Measurements from ENCODE around the gene USP8.

DNA sequence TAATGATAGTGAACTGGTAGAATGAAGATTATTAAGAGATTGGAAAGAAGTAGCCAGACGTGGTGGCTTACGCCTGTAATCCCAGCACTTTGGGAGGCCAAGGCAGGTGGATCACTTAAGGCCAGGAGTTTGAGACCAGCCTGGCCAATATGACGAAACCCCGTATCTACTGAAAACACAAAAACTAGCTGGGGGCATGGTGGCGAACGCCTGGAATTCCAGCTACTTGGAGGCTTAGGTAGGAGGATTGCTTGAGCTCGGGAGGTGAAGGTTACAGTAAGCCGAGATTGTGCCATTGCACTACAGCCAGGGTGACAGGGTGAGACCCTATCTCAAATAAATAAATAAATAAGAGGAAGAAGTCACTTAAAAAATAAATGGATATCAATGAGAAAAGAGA lies 14.0 kb downstream of the USP8 start:
- TF ChIP-seq, protein P1, sequence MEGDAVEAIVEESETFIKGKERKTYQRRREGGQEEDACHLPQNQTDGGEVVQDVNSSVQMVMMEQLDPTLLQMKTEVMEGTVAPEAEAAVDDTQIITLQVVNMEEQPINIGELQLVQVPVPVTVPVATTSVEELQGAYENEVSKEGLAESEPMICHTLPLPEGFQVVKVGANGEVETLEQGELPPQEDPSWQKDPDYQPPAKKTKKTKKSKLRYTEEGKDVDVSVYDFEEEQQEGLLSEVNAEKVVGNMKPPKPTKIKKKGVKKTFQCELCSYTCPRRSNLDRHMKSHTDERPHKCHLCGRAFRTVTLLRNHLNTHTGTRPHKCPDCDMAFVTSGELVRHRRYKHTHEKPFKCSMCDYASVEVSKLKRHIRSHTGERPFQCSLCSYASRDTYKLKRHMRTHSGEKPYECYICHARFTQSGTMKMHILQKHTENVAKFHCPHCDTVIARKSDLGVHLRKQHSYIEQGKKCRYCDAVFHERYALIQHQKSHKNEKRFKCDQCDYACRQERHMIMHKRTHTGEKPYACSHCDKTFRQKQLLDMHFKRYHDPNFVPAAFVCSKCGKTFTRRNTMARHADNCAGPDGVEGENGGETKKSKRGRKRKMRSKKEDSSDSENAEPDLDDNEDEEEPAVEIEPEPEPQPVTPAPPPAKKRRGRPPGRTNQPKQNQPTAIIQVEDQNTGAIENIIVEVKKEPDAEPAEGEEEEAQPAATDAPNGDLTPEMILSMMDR (IDR thresholded peaks at IDR 0.05), result no peak
- no peak for TF ChIP-seq EZH2 (IDR thresholded peaks at IDR 0.05; ENCODE audit: borderline replicate concordance, insufficient read depth, low read depth, low read length, poor library complexity, severe bottlenecking)

Measured in B cell (primary cell).